GM10248 (cell line): ENCODE results near the gene CLN6.
"Not testable (repeated sequence)": the region's sequence is repeated elsewhere in the genome, so short reads cannot be mapped to it uniquely, and the experiment has no call there.

Source experiments
- CTCF ChIA-PET: fragments of 300-600 bp; sonication (Branson Sonifier 250); formaldehyde crosslinking; extraction: SDS; loops from one replicate; lab custom pipeline; 2021; ENCODE audit warnings: antibody characterized with exemption; lab: Yijun Ruan, JAX
- POLR2A ChIA-PET: fragments of 350-650 bp; sonication (Branson Sonifier 250); formaldehyde crosslinking; extraction: SDS; loops from one replicate; lab custom pipeline; 2020; ENCODE audit warnings: antibody characterized with exemption; lab: Yijun Ruan, JAX
- DNase-seq: peaks from one replicate; pipeline ENCODE4 v3.0.0; 2012; ENCODE audit errors: extremely low spot score
- CTCF ChIP-seq: IDR thresholded peaks from 2 replicates; pipeline ENCODE4 v1.5.1; 2012; ENCODE audit warnings: mild to moderate bottlenecking, low read depth; ENCODE audit errors: extremely low read depth, missing control alignments, control extremely low read depth

Gene CLN6

DNA sequence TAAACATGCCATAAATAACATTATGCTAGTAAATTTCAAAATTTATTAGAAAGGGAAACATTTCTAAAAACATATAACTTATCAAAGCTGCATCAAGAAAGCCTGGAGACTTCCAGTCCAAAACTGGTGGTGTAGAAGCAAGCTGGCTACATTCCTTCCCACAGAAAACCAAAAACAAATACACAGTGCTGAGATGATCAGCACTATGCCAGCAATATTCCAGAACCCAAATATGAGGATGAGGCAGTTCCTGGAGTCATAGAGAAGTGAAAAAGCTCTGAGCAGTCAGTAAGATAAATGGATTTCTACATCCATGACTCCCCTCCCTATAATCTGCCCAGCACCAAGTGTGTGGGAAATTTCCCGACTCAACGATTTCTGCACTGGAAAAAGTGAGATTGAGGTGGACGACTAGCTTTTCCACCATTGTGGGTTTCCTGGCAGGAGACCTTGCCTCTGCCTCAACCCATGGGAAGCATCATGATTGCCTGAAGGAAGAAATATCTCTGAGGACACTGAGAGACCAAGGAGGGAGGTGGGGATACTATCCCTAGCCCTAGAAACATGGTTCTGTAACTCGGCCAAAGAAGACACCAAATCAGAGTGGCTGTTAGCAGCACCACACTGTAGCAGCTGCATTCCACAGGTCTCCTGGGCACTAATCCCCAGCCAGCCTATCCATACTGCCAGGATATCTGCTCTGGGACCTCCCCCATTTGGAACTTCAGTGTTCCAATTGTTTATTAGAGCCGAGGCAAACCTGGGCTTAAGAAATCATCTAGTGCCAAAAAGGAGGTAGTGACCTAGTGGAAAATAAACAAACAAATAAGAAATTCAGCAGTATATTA, 11.8 kb upstream of the CLN6 start:
- TF ChIP-seq CTCF: no peak
- POLR2A ChIA-PET: no interaction called here
- CTCF ChIA-PET: interaction anchor here (1.3 to 3.3 kb wide), 4 partner anchors 10 to 65 kb away, joined by 3 to 10 read pairs (median 8); no protein-coding TSS in a partner anchor
- DNase-seq: no peak

GRCh38 chr15:68239025-68239424, 9.5 kb upstream of the CLN6 start:
- DNase-seq: no peak
- ChIA-PET CTCF (interaction anchor here (2.0 kb wide), 1 partner anchor 14 kb away, joined by 8 read pairs; no protein-coding TSS in a partner anchor), POLR2A (no interaction called here)
- no peak for TF ChIP-seq CTCF

- POLR2A ChIA-PET: no interaction called here
- CTCF ChIA-PET: interaction anchor here (1.3 to 4.6 kb wide), 2 partner anchors 8 to 18 kb away, joined by 3 to 25 read pairs; no protein-coding TSS in a partner anchor
- no peak for DNase-seq
- no peak for TF ChIP-seq CTCF
Measured at GRCh38 chr15:68235022-68235421, 5.5 kb upstream of the CLN6 start.

DNA sequence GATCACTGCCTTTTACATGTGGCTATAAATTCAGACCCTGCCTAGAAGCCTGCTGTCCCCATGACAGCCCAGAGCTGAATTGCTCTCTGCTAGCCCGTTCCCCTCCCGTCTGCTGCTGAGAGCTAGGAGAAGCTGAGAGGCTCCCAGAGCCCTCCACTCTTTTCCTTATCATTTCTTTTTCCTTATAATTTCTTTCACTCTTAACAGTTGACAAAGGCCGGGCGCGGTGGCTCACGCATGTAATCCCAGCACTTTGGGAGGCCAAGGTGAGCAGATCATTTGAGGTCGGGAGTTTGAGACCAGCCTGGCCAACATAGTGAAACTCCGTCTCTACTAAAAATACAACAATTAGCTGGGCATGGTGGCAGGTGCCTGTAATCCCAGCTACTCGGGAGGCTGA, 5.0 kb upstream of the CLN6 start:
- POLR2A ChIA-PET: not testable (repeated sequence)
- CTCF ChIA-PET: interaction anchor here (4.6 kb wide), 1 partner anchor 19 kb away, joined by 25 read pairs; no protein-coding TSS in a partner anchor

GRCh38 chr15:68234060-68234459, 4.5 kb upstream of the CLN6 start:
- DNase-seq: no peak
- no peak for TF ChIP-seq CTCF
- ChIA-PET CTCF (interaction anchor here (4.6 kb wide), 1 partner anchor 19 kb away, joined by 25 read pairs; no protein-coding TSS in a partner anchor), POLR2A (no interaction called here)

More for the DNA sequence above, 5.0 kb upstream of the CLN6 start:
- not testable (repeated sequence) for DNase-seq

DNA sequence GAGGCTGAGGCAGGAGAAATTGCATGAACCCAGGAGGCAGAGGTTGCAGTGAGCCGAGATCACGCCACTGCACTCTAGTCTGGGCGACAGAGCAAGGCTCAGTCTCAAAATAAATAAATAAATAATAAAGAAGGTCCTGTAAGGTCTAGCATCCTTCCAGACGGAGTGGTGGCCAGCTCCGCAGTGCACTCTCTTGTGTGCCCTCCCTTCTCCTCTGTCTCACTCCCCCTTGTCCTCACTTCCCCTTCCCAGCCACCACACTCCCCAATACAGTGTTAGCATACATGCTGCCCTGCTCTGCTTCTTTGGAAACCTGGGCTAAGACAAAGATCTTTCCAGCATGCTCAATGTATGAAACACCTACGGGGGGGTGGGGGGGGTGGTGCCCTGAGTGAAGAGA, 3.4 kb upstream of the CLN6 start:
- ChIA-PET CTCF (interaction anchor here (1.2 to 4.6 kb wide), 2 partner anchors 20 to 74 kb away, joined by 3 to 25 read pairs; no protein-coding TSS in a partner anchor), POLR2A (no interaction called here)
- no peak for TF ChIP-seq CTCF
- no peak for DNase-seq

DNA sequence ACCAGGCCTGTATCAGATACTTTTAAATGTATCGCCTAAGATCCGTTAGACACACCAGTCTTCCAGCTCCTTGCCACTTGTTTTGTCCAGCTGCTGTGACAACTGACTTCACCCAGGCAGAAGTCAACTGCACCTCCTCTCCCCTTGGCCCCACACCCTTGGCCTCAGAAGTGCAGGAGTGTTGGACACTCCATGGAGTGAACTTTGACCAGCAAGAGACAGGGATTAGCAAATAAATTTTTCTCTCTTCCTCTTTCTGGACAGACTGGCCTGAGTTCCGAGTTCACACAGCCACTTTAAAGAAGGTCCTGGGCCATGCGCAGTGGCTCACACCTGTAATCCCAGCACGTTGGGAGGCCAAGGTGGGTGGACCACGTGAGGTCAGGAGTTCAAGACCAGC, 2.9 kb upstream of the CLN6 start:
- TF ChIP-seq CTCF: no peak
- POLR2A ChIA-PET: no interaction called here
- no peak for DNase-seq
- CTCF ChIA-PET: interaction anchor here (1.2 to 4.6 kb wide), 3 partner anchors 9 to 74 kb away, joined by 3 to 25 read pairs (median 8); no protein-coding TSS in a partner anchor
